HEK293 (cell line): ENCODE results near the gene ISCU.

ENCODE experiments used
- CTCF ChIA-PET: fragments of 350-600 bp; formaldehyde crosslinking; extraction: SDS; loops from one replicate; lab custom pipeline; 2021; ENCODE audit warnings: antibody characterized with exemption; lab: Yijun Ruan, JAX
- POLR2A ChIA-PET: fragments of 300-600 bp; formaldehyde crosslinking; extraction: SDS; loops from one replicate; lab custom pipeline; 2020; ENCODE audit warnings: antibody characterized with exemption, inconsistent platforms; lab: Yijun Ruan, JAX
- H3K27ac ChIP-seq: fragments of 200-500 bp; sonication (Bioruptor generic); 2 replicates; pipeline ENCODE4 v1.5.1; 2014; ENCODE audit warnings: low read depth, low read length, control low read depth, inconsistent platforms; ENCODE audit errors: extremely low read depth
- H3K36me3 ChIP-seq, 2 experiments: fragments of 200-500 bp in 1 of 2; sonication (Bioruptor generic) in 1 of 2; 1 replicate in 1 of 2; 2 replicates in 1 of 2; pipeline ENCODE4 v1.5.1; 2014 to 2017; ENCODE audit warnings: inconsistent platforms in 2 of 2, low read length in 2 of 2; ENCODE audit not compliant: control insufficient read depth in 2 of 2, insufficient read depth in 1 of 2
- H3K4me1 ChIP-seq: fragments of 200-500 bp; sonication (Bioruptor generic); 2 replicates; pipeline ENCODE4 v1.5.1; 2014; ENCODE audit warnings: mild to moderate bottlenecking, low read length, inconsistent platforms; ENCODE audit not compliant: control insufficient read depth, insufficient read depth
- H3K4me3 ChIP-seq: 2 replicates; pipeline ENCODE4 v1.5.1; 2011; ENCODE audit warnings: low read depth, mild to moderate bottlenecking, control low read depth, low read length, moderate library complexity
- H3K9me3 ChIP-seq: fragments of 200-500 bp; sonication (Bioruptor generic); 2 replicates; pipeline ENCODE4 v1.5.1; 2014; ENCODE audit warnings: low read depth, low read length, inconsistent platforms; ENCODE audit not compliant: control insufficient read depth, insufficient read depth
- EGR2 ChIP-seq: fragments of 450-650 bp; formaldehyde crosslinking; IDR thresholded peaks from 2 replicates; pipeline ENCODE4 v1.5.1; 2016; ENCODE audit warnings: low read depth, missing biosample characterization, missing genetic modification characterization
- MEIS1 ChIP-seq: sonication (generic); formaldehyde crosslinking; IDR thresholded peaks from 2 replicates; pipeline ENCODE4 v1.8.1; 2022; ENCODE audit warnings: missing genetic modification reagents, mild to moderate bottlenecking, borderline replicate concordance
- PRDM1 ChIP-seq: fragments of 450-650 bp; formaldehyde crosslinking; IDR thresholded peaks from 2 replicates; pipeline ENCODE4; 2016; ENCODE audit warnings: missing biosample characterization, missing genetic modification characterization
- ZEB2 ChIP-seq: fragments of 450-650 bp; formaldehyde crosslinking; IDR thresholded peaks from 2 replicates; pipeline ENCODE4 v1.5.1; 2016; ENCODE audit warnings: missing biosample characterization, missing genetic modification characterization
- ZNF114 ChIP-seq: fragments of 450-650 bp; formaldehyde crosslinking; IDR thresholded peaks from 2 replicates; pipeline ENCODE4 v1.5.0; 2017; ENCODE audit warnings: missing biosample characterization, missing genetic modification characterization
- ZNF133 ChIP-seq: fragments of 450-650 bp; formaldehyde crosslinking; IDR thresholded peaks from 2 replicates; pipeline ENCODE4 v1.5.1; 2016; ENCODE audit warnings: missing biosample characterization, missing genetic modification characterization
- ZNF24 ChIP-seq: fragments of 450-650 bp; formaldehyde crosslinking; IDR thresholded peaks from 2 replicates; pipeline ENCODE4 v1.5.1; 2016; ENCODE audit warnings: missing biosample characterization, missing genetic modification characterization
- ZNF266 ChIP-seq: fragments of 450-650 bp; formaldehyde crosslinking; IDR thresholded peaks from 2 replicates; pipeline ENCODE4 v1.5.1; 2016; ENCODE audit warnings: missing biosample characterization, missing genetic modification characterization, low read depth
- ZNF335 ChIP-seq: fragments of 450-650 bp; formaldehyde crosslinking; conservative IDR thresholded peaks from 2 replicates; pipeline ENCODE4 v1.5.1; 2016; ENCODE audit warnings: missing biosample characterization, missing genetic modification characterization
- ZNF391 ChIP-seq: fragments of 450-650 bp; formaldehyde crosslinking; IDR thresholded peaks from 2 replicates; pipeline ENCODE4 v1.5.1; 2016; ENCODE audit warnings: low read depth, missing biosample characterization, missing genetic modification characterization, borderline replicate concordance
- ZNF394 ChIP-seq: fragments of 450-650 bp; formaldehyde crosslinking; IDR thresholded peaks from 2 replicates; pipeline ENCODE4 v1.5.1; 2016; ENCODE audit warnings: missing biosample characterization, missing genetic modification characterization, mild to moderate bottlenecking, moderate library complexity, borderline replicate concordance
- ZNF623 ChIP-seq: fragments of 450-650 bp; formaldehyde crosslinking; IDR thresholded peaks from 2 replicates; pipeline ENCODE4 v1.5.1; 2016; ENCODE audit warnings: missing biosample characterization, missing genetic modification characterization
- ZNF792 ChIP-seq: fragments of 450-650 bp; formaldehyde crosslinking; IDR thresholded peaks from 2 replicates; pipeline ENCODE4 v1.5.1; 2016; ENCODE audit warnings: missing biosample characterization, missing genetic modification characterization
- TF ChIP-seq, protein P1 (sequence below): fragments of 450-650 bp; formaldehyde crosslinking; IDR thresholded peaks from 2 replicates; pipeline ENCODE4 v1.5.1; 2016; ENCODE audit warnings: missing biosample characterization, missing genetic modification characterization, borderline replicate concordance
- TF ChIP-seq, protein P2 (sequence below): fragments of 450-650 bp; formaldehyde crosslinking; IDR thresholded peaks from 2 replicates; pipeline ENCODE4 v1.5.1; 2016; ENCODE audit warnings: missing biosample characterization, missing genetic modification characterization

Gene ISCU

DNA sequence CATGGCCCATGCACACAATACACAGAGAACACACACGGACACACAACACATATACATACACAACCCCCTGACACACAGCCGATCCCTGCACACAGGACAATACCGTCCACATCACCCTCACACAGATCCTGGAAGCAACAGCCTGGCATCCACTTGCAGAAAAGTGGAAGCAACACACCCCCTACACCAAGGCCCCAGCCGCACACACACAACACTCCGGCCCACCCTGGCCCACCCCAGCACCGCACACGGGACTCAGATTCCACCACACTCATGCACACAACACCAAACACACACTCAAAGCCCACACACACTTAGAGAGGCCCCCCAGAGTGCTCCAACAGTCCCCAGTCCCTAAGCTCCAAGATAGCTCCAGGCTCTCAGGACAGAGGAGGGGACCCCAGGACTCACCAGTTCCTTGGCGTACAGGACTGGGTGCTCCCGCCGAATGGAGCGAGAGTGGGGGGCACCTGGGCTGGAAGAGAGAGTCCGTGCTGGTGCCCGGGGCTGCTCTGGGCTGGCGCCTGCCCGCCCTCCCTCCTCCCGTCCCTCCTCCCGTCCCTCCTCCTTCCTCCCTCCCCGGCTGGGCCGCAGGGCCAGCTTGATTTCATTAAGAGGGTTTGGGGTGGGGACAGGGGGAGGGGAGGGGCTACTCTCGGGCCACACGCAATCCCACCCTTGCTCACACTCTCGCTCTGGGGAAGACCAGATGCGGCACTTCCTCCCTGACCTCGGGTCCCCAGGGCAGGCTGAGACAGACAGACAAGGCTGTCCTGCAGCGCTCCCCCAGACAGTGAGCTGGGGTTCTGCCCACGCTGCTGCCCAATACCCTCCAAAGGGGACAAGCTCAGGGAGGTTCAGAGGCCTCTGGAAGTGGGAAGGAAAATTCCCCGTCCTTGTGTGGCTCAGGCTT, 35.4 kb downstream of the ISCU start, which contains the start of gene TMEM119:
Gene TMEM119, minus strand, starts transcription at position 526 of the 913 bp plus-strand sequence. CDS start 5,701 bp downstream, outside the sequence.
- ChIA-PET POLR2A (interaction anchor here (0.6 kb wide), 1 partner anchor 16 kb away, joined by 3 read pairs; no protein-coding TSS in a partner anchor), CTCF (interaction anchor here (0.6 kb wide), 1 partner anchor 705 kb away, joined by 3 read pairs; no protein-coding TSS in a partner anchor)
- no peaks in the 10 kb centered on the region for H3K36me3 ChIP-seq
- no peak for TF ChIP-seq ZNF623 (tag by site-specific recombination)
- no peak for TF ChIP-seq PRDM1 (tag by site-specific recombination)
- no peak for TF ChIP-seq ZNF391 (tag by site-specific recombination)
- TF ChIP-seq ZNF114: no peak
- TF ChIP-seq EGR2: no peak
- no peak for TF ChIP-seq MEIS1 (CRISPR knock-in tag)
- TF ChIP-seq, protein P1, sequence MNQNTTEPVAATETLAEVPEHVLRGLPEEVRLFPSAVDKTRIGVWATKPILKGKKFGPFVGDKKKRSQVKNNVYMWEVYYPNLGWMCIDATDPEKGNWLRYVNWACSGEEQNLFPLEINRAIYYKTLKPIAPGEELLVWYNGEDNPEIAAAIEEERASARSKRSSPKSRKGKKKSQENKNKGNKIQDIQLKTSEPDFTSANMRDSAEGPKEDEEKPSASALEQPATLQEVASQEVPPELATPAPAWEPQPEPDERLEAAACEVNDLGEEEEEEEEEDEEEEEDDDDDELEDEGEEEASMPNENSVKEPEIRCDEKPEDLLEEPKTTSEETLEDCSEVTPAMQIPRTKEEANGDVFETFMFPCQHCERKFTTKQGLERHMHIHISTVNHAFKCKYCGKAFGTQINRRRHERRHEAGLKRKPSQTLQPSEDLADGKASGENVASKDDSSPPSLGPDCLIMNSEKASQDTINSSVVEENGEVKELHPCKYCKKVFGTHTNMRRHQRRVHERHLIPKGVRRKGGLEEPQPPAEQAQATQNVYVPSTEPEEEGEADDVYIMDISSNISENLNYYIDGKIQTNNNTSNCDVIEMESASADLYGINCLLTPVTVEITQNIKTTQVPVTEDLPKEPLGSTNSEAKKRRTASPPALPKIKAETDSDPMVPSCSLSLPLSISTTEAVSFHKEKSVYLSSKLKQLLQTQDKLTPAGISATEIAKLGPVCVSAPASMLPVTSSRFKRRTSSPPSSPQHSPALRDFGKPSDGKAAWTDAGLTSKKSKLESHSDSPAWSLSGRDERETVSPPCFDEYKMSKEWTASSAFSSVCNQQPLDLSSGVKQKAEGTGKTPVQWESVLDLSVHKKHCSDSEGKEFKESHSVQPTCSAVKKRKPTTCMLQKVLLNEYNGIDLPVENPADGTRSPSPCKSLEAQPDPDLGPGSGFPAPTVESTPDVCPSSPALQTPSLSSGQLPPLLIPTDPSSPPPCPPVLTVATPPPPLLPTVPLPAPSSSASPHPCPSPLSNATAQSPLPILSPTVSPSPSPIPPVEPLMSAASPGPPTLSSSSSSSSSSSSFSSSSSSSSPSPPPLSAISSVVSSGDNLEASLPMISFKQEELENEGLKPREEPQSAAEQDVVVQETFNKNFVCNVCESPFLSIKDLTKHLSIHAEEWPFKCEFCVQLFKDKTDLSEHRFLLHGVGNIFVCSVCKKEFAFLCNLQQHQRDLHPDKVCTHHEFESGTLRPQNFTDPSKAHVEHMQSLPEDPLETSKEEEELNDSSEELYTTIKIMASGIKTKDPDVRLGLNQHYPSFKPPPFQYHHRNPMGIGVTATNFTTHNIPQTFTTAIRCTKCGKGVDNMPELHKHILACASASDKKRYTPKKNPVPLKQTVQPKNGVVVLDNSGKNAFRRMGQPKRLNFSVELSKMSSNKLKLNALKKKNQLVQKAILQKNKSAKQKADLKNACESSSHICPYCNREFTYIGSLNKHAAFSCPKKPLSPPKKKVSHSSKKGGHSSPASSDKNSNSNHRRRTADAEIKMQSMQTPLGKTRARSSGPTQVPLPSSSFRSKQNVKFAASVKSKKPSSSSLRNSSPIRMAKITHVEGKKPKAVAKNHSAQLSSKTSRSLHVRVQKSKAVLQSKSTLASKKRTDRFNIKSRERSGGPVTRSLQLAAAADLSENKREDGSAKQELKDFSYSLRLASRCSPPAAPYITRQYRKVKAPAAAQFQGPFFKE (tag by site-specific recombination): no peak
- TF ChIP-seq ZNF335 (tag by site-specific recombination): no peak
- no peaks in the 10 kb centered on the region for H3K9me3 ChIP-seq
- no peak within 1 kb of the TSS for H3K4me3 ChIP-seq
- no peaks in the 10 kb centered on the region for H3K4me1 ChIP-seq
- H3K27ac ChIP-seq: no peak within 1 kb of the TSS

DNA sequence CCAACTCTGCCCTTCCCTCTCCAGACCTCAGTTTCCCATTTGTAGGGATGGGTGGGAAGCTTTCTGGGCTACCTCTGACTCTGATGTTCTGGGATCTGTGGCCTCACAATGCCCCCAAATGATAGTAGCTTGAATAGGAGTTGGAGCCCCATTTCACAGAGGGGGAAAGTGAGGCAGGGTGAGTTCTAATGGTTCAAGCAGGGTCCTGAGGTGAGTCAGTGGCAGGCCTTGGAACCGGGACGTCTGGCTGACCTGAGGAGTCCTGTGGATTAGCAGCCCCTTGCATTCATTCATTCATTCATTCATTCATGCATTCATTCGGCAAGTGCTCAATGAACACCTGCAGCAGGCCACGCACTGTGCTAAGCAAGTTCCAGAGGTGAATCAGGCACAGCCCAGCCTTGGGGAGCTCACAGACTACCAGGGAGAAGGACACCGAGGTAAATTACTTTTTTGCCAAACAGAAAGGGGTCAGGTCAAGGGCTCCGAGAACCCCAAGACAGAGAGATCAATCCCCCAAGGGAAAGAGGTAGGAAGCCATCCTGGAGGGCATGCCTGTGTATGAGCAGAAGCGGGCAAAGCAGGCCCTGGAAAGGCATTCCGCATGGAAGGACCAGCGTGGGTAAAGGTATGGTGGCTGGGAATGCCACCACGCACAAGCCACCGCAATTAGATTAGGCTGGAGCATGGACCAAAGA, 36.3 kb downstream of the ISCU start:
- Histone ChIP-seq H3K4me3 (no peak overlapping the region), H3K36me3 (no peaks in the 10 kb centered on the region), H3K4me1 (no peaks in the 10 kb centered on the region), H3K9me3 (no peaks in the 10 kb centered on the region), H3K27ac (no peak overlapping the region)
- ChIA-PET CTCF (no interaction called here), POLR2A (no interaction called here)
- TF ChIP-seq ZNF266 (tag by site-specific recombination): no peak
- TF ChIP-seq ZNF792 (tag by site-specific recombination): no peak
- no peak for TF ChIP-seq ZEB2 (tag by site-specific recombination)
- no peak for TF ChIP-seq ZNF133 (tag by site-specific recombination)
- TF ChIP-seq, protein P2, sequence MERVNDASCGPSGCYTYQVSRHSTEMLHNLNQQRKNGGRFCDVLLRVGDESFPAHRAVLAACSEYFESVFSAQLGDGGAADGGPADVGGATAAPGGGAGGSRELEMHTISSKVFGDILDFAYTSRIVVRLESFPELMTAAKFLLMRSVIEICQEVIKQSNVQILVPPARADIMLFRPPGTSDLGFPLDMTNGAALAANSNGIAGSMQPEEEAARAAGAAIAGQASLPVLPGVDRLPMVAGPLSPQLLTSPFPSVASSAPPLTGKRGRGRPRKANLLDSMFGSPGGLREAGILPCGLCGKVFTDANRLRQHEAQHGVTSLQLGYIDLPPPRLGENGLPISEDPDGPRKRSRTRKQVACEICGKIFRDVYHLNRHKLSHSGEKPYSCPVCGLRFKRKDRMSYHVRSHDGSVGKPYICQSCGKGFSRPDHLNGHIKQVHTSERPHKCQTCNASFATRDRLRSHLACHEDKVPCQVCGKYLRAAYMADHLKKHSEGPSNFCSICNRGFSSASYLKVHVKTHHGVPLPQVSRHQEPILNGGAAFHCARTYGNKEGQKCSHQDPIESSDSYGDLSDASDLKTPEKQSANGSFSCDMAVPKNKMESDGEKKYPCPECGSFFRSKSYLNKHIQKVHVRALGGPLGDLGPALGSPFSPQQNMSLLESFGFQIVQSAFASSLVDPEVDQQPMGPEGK: no peak
- TF ChIP-seq ZNF394: no peak
- peak; percentile 64; the same call in 1 of the 2 replicates for TF ChIP-seq ZNF24 (tag by site-specific recombination)
